Measurements from ENCODE around the gene GNB5. TPM values are rescaled to one million over a fixed set of nuclear protein-coding genes. Genes with fewer than 3 reads are reported as not detected.

The GNB5 gene
- total RNA-seq, 1 experiment from 2014 or later = 29.8 TPM

DNA sequence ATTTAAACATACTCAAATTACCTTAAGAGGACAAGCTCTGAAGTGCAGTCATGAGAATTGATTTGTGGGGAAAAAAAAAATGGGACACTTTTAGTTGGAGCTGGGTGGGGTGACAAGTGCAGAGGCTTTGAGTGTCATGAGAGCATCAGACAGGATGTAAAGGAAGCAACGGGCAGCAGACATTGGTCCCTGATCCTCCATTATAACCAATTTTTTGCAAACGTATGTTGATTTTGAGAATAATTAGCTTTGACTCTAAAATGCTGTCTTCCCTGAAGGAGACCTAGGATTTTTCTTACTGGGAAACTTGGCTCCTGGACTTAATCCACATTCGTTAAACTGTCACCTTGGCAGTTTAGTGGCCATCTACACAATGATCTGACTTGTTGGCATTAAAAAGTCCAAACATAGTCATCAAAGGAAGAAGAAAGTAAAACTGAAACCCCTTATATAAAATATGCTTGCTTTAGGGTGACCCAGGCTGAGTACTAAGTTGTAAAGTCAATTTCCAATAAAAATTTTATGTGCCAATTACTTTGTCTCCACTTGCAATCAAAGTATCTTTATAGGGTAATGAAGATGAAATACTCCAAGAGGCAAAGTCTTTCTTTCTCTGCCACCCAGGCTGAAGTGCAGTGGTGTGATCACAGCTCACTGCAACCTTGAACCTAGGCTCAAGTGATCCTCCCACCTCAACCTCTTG, 124.2 kb downstream of the GNB5 start:
- H2AFZ ChIP-seq (ENCODE audit: low read length) = no peak overlapping the region
- H3K27ac Mint-ChIP-seq = no peak overlapping the region; a peak in 1 of 7 replicates
- no peak overlapping the region for H2BK15ac ChIP-seq (ENCODE audit: low read depth, low read length)
- peaks cover 8 to 25% (median 24%) of the 10 kb centered on the region in 3 experiments; a peak in 5 of 7 replicates for H3K36me3 Mint-ChIP-seq (ENCODE audit: insufficient read depth in 1 of 3, low read depth in 3 of 3)
- no peak overlapping the region for H3K4ac ChIP-seq (ENCODE audit: low read depth, low read length)
- H3K18ac ChIP-seq (ENCODE audit: insufficient read length, low read depth, low read length) = no peak overlapping the region
- no peak overlapping the region for H3K4me2 ChIP-seq (ENCODE audit: insufficient read depth, insufficient read length, low read length)
- no CpG with 5 or more reads among the region's 3 CpGs for WGBS (ENCODE audit: extremely low coverage, insufficient read length, low lambda C conversion rate)
- no peak overlapping the region for H2AK5ac ChIP-seq (ENCODE audit: insufficient read length, low read length)
- no peak overlapping the region for H3T11ph ChIP-seq (ENCODE audit: low read length)
- H3K9me3 Mint-ChIP-seq = no peaks in the 10 kb centered on the region
- H3K79me1 ChIP-seq (ENCODE audit: insufficient read depth, low read depth, low read length, poor library complexity, severe bottlenecking) = no peaks in the 10 kb centered on the region
- no peak overlapping the region for H3K27ac ChIP-seq (ENCODE audit: insufficient read length, low read depth, low read length)
- no peak overlapping the region for H2BK20ac ChIP-seq (ENCODE audit: low read depth, low read length, poor library complexity, severe bottlenecking)
- H4K20me1 ChIP-seq (ENCODE audit: control insufficient read depth, insufficient read depth, insufficient read length) = no peaks in the 10 kb centered on the region
- no peak overlapping the region for H4K5ac ChIP-seq (ENCODE audit: insufficient read length, low read depth, low read length)
- no peak overlapping the region for H3K9ac ChIP-seq (ENCODE audit: extremely low read depth, insufficient read length, low read length)
- H3K23ac ChIP-seq (ENCODE audit: insufficient read length, low read depth, low read length) = no peak overlapping the region
- DNase-seq = no peak
- no peaks in the 10 kb centered on the region for H3K79me2 ChIP-seq (ENCODE audit: insufficient read depth, low read length)
- no peaks in the 10 kb centered on the region for H3K23me2 ChIP-seq (ENCODE audit: insufficient read length, low read depth, low read length, poor library complexity, severe bottlenecking)
- no peak overlapping the region for H2BK12ac ChIP-seq (ENCODE audit: insufficient read length, low read depth, low read length)
- H3K4me1 ChIP-seq (ENCODE audit: insufficient read depth, low read length) = no peaks in the 10 kb centered on the region
- H3K9me3 ChIP-seq (ENCODE audit: control insufficient read depth, low read depth, low read length) = no peaks in the 10 kb centered on the region
- H3K4me1 Mint-ChIP-seq = peaks cover 14 to 18% of the 10 kb centered on the region in 2 experiments
- no peaks in the 10 kb centered on the region for H3K27me3 ChIP-seq (ENCODE audit: insufficient read depth, low read length)
- no peak overlapping the region for H2BK5ac ChIP-seq (ENCODE audit: insufficient read length, low read length)
- H3K56ac ChIP-seq (ENCODE audit: insufficient read length, low read depth, low read length) = no peak overlapping the region
- H4K91ac ChIP-seq (ENCODE audit: insufficient read length, low read depth, low read length) = no peak overlapping the region
- TF ChIP-seq, protein P1, sequence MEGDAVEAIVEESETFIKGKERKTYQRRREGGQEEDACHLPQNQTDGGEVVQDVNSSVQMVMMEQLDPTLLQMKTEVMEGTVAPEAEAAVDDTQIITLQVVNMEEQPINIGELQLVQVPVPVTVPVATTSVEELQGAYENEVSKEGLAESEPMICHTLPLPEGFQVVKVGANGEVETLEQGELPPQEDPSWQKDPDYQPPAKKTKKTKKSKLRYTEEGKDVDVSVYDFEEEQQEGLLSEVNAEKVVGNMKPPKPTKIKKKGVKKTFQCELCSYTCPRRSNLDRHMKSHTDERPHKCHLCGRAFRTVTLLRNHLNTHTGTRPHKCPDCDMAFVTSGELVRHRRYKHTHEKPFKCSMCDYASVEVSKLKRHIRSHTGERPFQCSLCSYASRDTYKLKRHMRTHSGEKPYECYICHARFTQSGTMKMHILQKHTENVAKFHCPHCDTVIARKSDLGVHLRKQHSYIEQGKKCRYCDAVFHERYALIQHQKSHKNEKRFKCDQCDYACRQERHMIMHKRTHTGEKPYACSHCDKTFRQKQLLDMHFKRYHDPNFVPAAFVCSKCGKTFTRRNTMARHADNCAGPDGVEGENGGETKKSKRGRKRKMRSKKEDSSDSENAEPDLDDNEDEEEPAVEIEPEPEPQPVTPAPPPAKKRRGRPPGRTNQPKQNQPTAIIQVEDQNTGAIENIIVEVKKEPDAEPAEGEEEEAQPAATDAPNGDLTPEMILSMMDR (conservative IDR thresholded peaks at IDR 0.05) = no peak
- no peak overlapping the region for H3K4me3 Mint-ChIP-seq
- H2BK120ac ChIP-seq (ENCODE audit: low read depth, low read length, poor library complexity, severe bottlenecking) = no peak overlapping the region
- H3K14ac ChIP-seq (ENCODE audit: insufficient read depth, low read length) = no peak overlapping the region
- H4K8ac ChIP-seq (replicated peaks; ENCODE audit: insufficient read length, low read depth, low read length) = no peak overlapping the region
- no peaks in the 10 kb centered on the region for H3K27me3 Mint-ChIP-seq (ENCODE audit: low read depth)

Other genes starting within 250 kb of the GNB5 start
- gene LEO1, start 219.6 kb downstream of the GNB5 start, total RNA-seq (2021) = 28.4 and 30.3 TPM in 2 replicates
- 88.6 and 94.1 TPM in 2 replicates for gene MAPK6, start 172.2 kb downstream of the GNB5 start, total RNA-seq (2021)
- not detected in 2 replicates for gene BCL2L10, start 78.6 kb downstream of the GNB5 start, total RNA-seq (2021)
- 22.2 and 22.4 TPM in 2 replicates for gene MYO5C, start 104.4 kb upstream of the GNB5 start, total RNA-seq (2021)

Measured in H9 (cell line).